IPS DF 6.9 (cell line): ENCODE measurements around the gene ABCC9.
"Not testable (repeated sequence)": the region's sequence is repeated elsewhere in the genome, so short reads cannot be mapped to it uniquely, and the experiment has no call there.

ENCODE experiments used
- DNase-seq: peaks from one replicate; pipeline ENCODE4 v3.0.0-alpha.2; 2013; ENCODE audit warnings: low read depth, low spot score
- H3K27ac ChIP-seq: one replicate; pipeline ENCODE4 v1.5.1; 2013; ENCODE audit warnings: low read length, control low read depth
- H3K27me3 ChIP-seq: 2 replicates; pipeline ENCODE4 v1.6.1; 2013; ENCODE audit warnings: mild to moderate bottlenecking, low read length; ENCODE audit not compliant: control insufficient read depth, insufficient read depth
- H3K36me3 ChIP-seq: 2 replicates; pipeline ENCODE4 v1.6.1; 2013; ENCODE audit warnings: low read length; ENCODE audit not compliant: control insufficient read depth, insufficient read depth
- H3K4me1 ChIP-seq: 2 replicates; pipeline ENCODE4 v1.6.1; 2013; ENCODE audit warnings: low read length; ENCODE audit not compliant: control insufficient read depth, insufficient read depth
- H3K4me3 ChIP-seq: 2 replicates; pipeline ENCODE4 v1.5.1; 2013; ENCODE audit warnings: mild to moderate bottlenecking, low read length
- H3K9me3 ChIP-seq: 2 replicates; pipeline ENCODE4 v1.6.1; 2013; ENCODE audit warnings: low read length, inconsistent platforms; ENCODE audit not compliant: control insufficient read depth, insufficient read depth
- WGBS: extraction: QIAGEN DNeasy Blood & Tissue Kit; methylation state at CpG from one replicate; pipeline ENCODE4 v1.1.7; 2013; ENCODE audit warnings: mixed read lengths, missing lambda C conversion rate; ENCODE audit not compliant: insufficient read length, insufficient coverage; 5-methylcytosine and 5-hydroxymethylcytosine counted together

The ABCC9 gene

GRCh38 chr12:21801522-21802288, 139.5 kb downstream of the ABCC9 start:
- H3K27ac ChIP-seq = no peak overlapping the region
- WGBS = no CpG with 5 or more reads among the region's 4 CpGs
- H3K36me3 ChIP-seq = no peaks in the 10 kb centered on the region
- H3K4me3 ChIP-seq = no peak overlapping the region
- no peak for DNase-seq
- no peaks in the 10 kb centered on the region; the same call in 1 of the 2 replicates for H3K4me1 ChIP-seq
- no peaks in the 10 kb centered on the region for H3K9me3 ChIP-seq
- H3K27me3 ChIP-seq = no peaks in the 10 kb centered on the region

- Histone ChIP-seq H3K27ac (no peak overlapping the region), H3K4me3 (no peak overlapping the region), H3K9me3 (no peaks in the 10 kb centered on the region), H3K4me1 (no peaks in the 10 kb centered on the region; the same call in 1 of the 2 replicates), H3K36me3 (no peaks in the 10 kb centered on the region), H3K27me3 (no peaks in the 10 kb centered on the region)
- no CpG with 5 or more reads among the region's 1 CpG for WGBS
- no peak for DNase-seq
Measured at GRCh38 chr12:21800011-21800410, 141.2 kb downstream of the ABCC9 start.

GRCh38 chr12:21797539-21797938, 143.7 kb downstream of the ABCC9 start:
- Histone ChIP-seq H3K4me3 (no peak overlapping the region), H3K27me3 (no peaks in the 10 kb centered on the region), H3K9me3 (no peaks in the 10 kb centered on the region), H3K36me3 (no peaks in the 10 kb centered on the region), H3K4me1 (no peaks in the 10 kb centered on the region), H3K27ac (no peak overlapping the region)
- no peak for DNase-seq
- no CpG with 5 or more reads among the region's 1 CpG for WGBS

- DNase-seq = no peak
- Histone ChIP-seq H3K36me3 (no peaks in the 10 kb centered on the region), H3K4me1 (no peaks in the 10 kb centered on the region), H3K27me3 (no peaks in the 10 kb centered on the region), H3K4me3 (no peak overlapping the region), H3K27ac (no peak overlapping the region), H3K9me3 (no peaks in the 10 kb centered on the region)
- WGBS = no CpG with 5 or more reads among the region's 10 CpGs
Measured at GRCh38 chr12:21795648-21796328, 145.4 kb downstream of the ABCC9 start.

- WGBS = no CpG with 5 or more reads among the region's 8 CpGs
- not testable (repeated sequence) for H3K27ac ChIP-seq, H3K4me1 ChIP-seq, H3K4me3 ChIP-seq, DNase-seq, H3K9me3 ChIP-seq, H3K27me3 ChIP-seq, H3K36me3 ChIP-seq
Measured at GRCh38 chr12:21794807-21795595, 146.2 kb downstream of the ABCC9 start.

- not testable (repeated sequence) for H3K4me3 ChIP-seq, H3K36me3 ChIP-seq, H3K27me3 ChIP-seq, DNase-seq, H3K27ac ChIP-seq, H3K9me3 ChIP-seq, H3K4me1 ChIP-seq
- no CpG with 5 or more reads among the region's 4 CpGs for WGBS
Measured at GRCh38 chr12:21789687-21790086, 151.5 kb downstream of the ABCC9 start.

- Histone ChIP-seq H3K9me3 (no peaks in the 10 kb centered on the region), H3K4me1 (no peaks in the 10 kb centered on the region), H3K27me3 (no peaks in the 10 kb centered on the region), H3K27ac (no peak overlapping the region), H3K36me3 (no peaks in the 10 kb centered on the region), H3K4me3 (no peak overlapping the region)
- DNase-seq = no peak
- WGBS = no CpG with 5 or more reads among the region's 7 CpGs
Measured at GRCh38 chr12:21788089-21788983, 152.9 kb downstream of the ABCC9 start.

- H3K4me3 ChIP-seq = no peak overlapping the region
- H3K27me3 ChIP-seq = no peaks in the 10 kb centered on the region
- no peak for DNase-seq
- no peaks in the 10 kb centered on the region for H3K9me3 ChIP-seq
- H3K27ac ChIP-seq = no peak overlapping the region
- no peaks in the 10 kb centered on the region for H3K36me3 ChIP-seq
- no CpG with 5 or more reads among the region's 3 CpGs for WGBS
- H3K4me1 ChIP-seq = no peaks in the 10 kb centered on the region
Measured at GRCh38 chr12:21786041-21786531, 155.1 kb downstream of the ABCC9 start.

- H3K36me3 ChIP-seq, H3K4me3 ChIP-seq, H3K4me1 ChIP-seq, DNase-seq, H3K9me3 ChIP-seq, H3K27me3 ChIP-seq, H3K27ac ChIP-seq: not testable (repeated sequence)
- no CpG with 5 or more reads among the region's 3 CpGs for WGBS
Measured at GRCh38 chr12:21782723-21783122, 158.5 kb downstream of the ABCC9 start.

- Histone ChIP-seq H3K4me1 (no peaks in the 10 kb centered on the region), H3K27ac (no peak overlapping the region), H3K9me3 (no peaks in the 10 kb centered on the region), H3K27me3 (no peaks in the 10 kb centered on the region), H3K36me3 (no peaks in the 10 kb centered on the region), H3K4me3 (no peak overlapping the region)
- WGBS = no CpG with 5 or more reads among the region's 3 CpGs
- DNase-seq = no peak
Measured at GRCh38 chr12:21780786-21781185, 160.4 kb downstream of the ABCC9 start.
